Measurements from ENCODE around the gene LAMA4. TPM values are rescaled to one million over a fixed set of nuclear protein-coding genes. Genes with fewer than 3 reads are reported as not detected.

Gene LAMA4
- total RNA-seq, 6 experiments from 2014 or later = 80.6 to 130 (median 89.8) TPM

DNA sequence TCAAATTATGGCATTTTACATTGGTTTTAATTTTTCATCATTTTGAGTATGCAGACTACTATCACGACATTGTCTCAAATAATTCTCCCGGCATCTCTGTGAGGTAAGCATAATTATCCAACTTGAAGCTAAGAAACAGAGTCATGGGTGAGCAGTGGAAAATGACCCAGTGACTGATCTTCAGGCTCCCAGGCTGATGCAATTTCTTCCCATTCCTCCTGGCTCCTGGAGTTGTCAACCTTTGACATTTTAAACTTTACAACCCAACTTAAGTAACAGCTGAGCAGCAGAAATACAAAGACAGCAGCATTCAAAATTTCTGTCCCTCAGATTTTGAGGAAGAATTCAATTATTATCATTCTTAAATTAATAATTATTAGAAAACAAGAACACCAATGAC, 13.7 kb upstream of the LAMA4 start:
- H3K27me3 Mint-ChIP-seq (ENCODE audit: insufficient read depth) = no peaks in the 10 kb centered on the region; the same call in 1 of the 2 replicates
- no peak overlapping the region for H3K4me3 Mint-ChIP-seq
- peaks cover 15% of the 10 kb centered on the region; the same call in 1 of the 2 replicates for H3K4me1 Mint-ChIP-seq (ENCODE audit: low read depth)
- no peaks in the 10 kb centered on the region for H3K36me3 Mint-ChIP-seq (ENCODE audit: low read depth)
- TF ChIP-seq, protein P1, sequence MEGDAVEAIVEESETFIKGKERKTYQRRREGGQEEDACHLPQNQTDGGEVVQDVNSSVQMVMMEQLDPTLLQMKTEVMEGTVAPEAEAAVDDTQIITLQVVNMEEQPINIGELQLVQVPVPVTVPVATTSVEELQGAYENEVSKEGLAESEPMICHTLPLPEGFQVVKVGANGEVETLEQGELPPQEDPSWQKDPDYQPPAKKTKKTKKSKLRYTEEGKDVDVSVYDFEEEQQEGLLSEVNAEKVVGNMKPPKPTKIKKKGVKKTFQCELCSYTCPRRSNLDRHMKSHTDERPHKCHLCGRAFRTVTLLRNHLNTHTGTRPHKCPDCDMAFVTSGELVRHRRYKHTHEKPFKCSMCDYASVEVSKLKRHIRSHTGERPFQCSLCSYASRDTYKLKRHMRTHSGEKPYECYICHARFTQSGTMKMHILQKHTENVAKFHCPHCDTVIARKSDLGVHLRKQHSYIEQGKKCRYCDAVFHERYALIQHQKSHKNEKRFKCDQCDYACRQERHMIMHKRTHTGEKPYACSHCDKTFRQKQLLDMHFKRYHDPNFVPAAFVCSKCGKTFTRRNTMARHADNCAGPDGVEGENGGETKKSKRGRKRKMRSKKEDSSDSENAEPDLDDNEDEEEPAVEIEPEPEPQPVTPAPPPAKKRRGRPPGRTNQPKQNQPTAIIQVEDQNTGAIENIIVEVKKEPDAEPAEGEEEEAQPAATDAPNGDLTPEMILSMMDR (IDR thresholded peaks at IDR 0.05) = no peak
- no peaks in the 10 kb centered on the region for H3K9me3 Mint-ChIP-seq
- no peak overlapping the region for H3K27ac Mint-ChIP-seq
- DNase-seq = no peak

DNA sequence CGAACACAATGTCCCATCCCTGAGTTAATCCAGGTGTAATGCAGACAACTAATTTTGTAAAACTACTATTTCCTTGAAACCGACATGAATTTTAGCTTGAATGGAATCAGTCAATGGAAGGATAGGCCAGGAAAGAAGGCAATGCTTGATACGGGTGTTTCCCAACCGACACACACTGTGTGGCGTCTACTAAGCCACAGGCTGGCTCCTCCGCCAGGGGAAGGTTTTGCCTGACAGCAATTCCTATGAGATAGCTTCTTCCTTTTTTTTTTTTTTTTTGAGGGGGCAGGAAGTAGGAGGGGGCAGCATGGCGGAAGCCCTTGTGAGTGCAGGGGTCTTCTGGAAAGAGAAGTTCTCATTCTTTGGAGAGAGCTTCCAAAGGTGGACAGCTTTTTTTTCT, 12.0 kb upstream of the LAMA4 start:
- Mint-ChIP-seq H3K4me3 (no peak overlapping the region), H3K9me3 (no peaks in the 10 kb centered on the region), H3K4me1 (ENCODE audit: low read depth) (peaks cover 15% of the 10 kb centered on the region; the same call in 1 of the 2 replicates), H3K27me3 (ENCODE audit: insufficient read depth) (no peaks in the 10 kb centered on the region; the same call in 1 of the 2 replicates), H3K27ac (no peak overlapping the region), H3K36me3 (ENCODE audit: low read depth) (no peaks in the 10 kb centered on the region)
- TF ChIP-seq, protein P1 (IDR thresholded peaks at IDR 0.05) = no peak
- no peak for DNase-seq

DNA sequence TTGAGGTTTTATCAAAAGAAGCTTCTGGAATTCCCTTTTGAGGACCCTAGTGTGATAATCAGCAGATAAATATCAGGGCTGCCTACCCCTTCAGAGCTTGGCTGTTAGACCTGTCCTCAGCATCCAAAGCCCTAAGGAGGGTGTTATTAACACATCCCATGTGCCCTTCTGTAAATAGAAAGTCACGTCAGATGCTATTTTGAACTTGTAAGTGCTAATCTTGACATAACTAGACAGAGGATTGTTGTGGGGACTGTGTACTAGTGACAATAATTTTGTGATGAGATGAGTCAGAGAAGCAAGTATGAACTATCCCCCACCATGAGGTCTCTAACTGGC, 4.9 kb upstream of the LAMA4 start:
- no peak overlapping the region for H3K4me3 Mint-ChIP-seq

DNA sequence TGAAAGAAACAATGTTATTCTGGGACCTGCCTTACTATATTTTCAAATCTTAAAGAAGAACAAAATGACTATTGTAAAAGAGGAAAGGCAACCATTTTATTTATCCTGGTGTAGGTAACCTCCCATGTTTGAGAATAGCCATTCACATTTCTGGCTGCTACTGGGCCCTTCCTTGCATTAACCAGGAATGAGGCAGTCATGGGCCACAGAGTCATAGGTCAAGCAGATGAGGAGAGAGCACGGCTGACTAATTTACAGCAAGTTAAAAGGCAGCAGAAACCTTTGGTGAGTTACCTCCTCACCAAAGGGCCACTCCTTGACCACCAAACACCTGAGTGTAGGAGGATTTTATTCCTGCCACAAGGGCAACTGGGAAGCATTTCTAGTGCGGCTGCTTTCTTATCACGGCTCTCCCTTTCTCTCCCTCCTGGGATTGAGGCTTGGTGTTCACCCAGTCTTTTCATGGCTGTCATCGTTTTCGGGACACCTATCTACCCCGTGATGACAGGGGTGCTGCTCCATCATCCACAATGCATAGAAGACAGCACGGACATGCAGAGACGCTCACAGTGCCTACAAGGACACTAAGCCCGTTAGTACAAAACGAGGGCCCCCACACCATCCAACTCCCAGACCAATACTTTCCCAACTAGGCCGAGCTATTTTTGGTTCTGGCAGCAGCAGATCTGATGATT, 4.4 kb upstream of the LAMA4 start:
- no peak for DNase-seq
- Mint-ChIP-seq H3K4me1 (ENCODE audit: low read depth) (peaks cover 23% of the 10 kb centered on the region), H3K4me3 (no peak overlapping the region), H3K36me3 (ENCODE audit: low read depth) (no peaks in the 10 kb centered on the region), H3K27ac (no peak overlapping the region), H3K27me3 (ENCODE audit: insufficient read depth) (no peaks in the 10 kb centered on the region; the same call in 1 of the 2 replicates), H3K9me3 (no peaks in the 10 kb centered on the region)
- TF ChIP-seq, protein P1 (IDR thresholded peaks at IDR 0.05) = no peak

More for the DNA sequence above, 4.9 kb upstream of the LAMA4 start:
- Mint-ChIP-seq H3K4me1 (ENCODE audit: low read depth) (peaks cover 25% of the 10 kb centered on the region), H3K27me3 (ENCODE audit: insufficient read depth) (no peaks in the 10 kb centered on the region), H3K27ac (no peak overlapping the region), H3K36me3 (ENCODE audit: low read depth) (no peaks in the 10 kb centered on the region), H3K9me3 (no peaks in the 10 kb centered on the region)
- TF ChIP-seq, protein P1 (IDR thresholded peaks at IDR 0.05) = no peak
- no peak for DNase-seq

DNA sequence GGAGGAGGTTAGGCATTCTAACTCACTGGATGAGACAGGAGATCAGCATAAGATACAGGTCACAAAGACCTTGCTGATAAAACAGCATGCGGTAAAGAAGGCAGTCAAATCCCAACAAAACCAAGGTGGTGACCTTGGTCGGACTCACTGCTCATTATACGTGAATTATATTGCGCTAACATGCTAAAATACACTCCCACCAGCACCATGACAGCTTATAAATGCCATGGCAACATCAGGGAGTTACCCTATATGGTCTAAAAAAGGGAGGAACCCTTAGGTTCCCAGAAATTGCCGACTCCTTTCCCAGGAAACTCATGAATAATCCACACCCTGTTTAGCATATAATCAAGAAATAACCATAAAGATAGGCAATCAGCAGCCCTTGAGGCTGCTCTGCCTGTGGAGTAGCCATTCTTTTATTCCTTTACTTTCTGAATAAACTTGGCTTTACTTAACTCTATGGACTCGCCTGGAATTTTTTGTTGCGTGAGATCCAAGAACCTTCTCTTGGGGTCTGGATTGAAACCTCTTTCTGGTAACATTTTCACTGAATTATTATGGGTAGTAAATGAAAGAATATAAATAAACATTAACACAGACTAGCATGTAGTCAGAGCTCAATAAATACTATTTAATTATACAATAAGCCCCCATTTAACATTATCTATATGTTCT, 3.0 kb upstream of the LAMA4 start:
- DNase-seq = no peak
- TF ChIP-seq, protein P1 (IDR thresholded peaks at IDR 0.05) = no peak
- H3K36me3 Mint-ChIP-seq (ENCODE audit: low read depth) = 0 out of 2 replicates have a peak, but pooled peaks cover 5% of the 10 kb centered on the region
- no peak overlapping the region for H3K27ac Mint-ChIP-seq
- no peaks in the 10 kb centered on the region; the same call in 1 of the 2 replicates for H3K27me3 Mint-ChIP-seq (ENCODE audit: insufficient read depth)
- no peaks in the 10 kb centered on the region for H3K9me3 Mint-ChIP-seq
- no peak overlapping the region for H3K4me3 Mint-ChIP-seq
- peaks cover 32% of the 10 kb centered on the region for H3K4me1 Mint-ChIP-seq (ENCODE audit: low read depth)

Data from HFFc6 (cell line).